ENCODE measurements around the gene ARHGAP31.
"Not testable (repeated sequence)": the region's sequence is repeated elsewhere in the genome, so short reads cannot be mapped to it uniquely, and the experiment has no call there.

Gene ARHGAP31

DNA sequence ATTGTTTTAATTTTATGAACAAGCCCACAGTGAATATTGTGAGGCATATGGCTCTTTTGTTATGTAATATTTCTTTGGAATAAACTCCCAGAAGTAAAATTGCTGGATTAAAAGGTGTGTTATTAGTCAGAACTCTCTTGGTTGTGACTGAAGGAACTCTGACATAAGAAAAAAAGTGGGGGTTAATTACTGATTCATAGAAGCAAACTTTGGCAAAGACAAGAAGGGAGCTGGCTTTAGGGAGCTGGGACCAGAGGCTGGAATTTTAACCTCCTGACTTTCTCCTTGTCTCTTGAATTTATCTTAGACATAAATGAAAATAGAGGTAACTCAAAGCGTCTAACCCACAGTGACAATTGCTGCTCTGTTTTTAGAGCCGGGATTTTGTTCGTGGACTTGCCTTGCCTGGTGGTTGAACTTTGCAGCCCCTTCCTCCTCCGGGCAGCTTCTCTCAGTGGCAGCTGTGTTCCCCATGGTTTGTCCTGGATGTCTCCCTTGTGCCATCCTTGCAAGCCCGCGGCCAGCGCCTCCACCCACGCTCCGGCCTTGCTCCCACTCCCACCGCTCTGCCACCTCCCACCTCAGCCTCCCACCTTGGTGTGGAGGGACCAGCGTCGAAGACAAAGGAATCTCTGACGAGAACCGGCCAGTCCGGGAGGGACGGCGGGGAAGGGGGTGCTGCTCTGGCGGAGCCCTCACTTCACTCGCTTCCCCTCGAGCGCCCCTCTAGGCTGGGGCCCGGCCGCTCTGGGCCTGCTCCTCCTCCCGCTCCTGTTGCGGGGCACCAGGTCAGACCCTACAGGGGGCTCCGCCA lies 28.0 kb downstream of the ARHGAP31 start:
- DNase-seq, result no peak

DNA sequence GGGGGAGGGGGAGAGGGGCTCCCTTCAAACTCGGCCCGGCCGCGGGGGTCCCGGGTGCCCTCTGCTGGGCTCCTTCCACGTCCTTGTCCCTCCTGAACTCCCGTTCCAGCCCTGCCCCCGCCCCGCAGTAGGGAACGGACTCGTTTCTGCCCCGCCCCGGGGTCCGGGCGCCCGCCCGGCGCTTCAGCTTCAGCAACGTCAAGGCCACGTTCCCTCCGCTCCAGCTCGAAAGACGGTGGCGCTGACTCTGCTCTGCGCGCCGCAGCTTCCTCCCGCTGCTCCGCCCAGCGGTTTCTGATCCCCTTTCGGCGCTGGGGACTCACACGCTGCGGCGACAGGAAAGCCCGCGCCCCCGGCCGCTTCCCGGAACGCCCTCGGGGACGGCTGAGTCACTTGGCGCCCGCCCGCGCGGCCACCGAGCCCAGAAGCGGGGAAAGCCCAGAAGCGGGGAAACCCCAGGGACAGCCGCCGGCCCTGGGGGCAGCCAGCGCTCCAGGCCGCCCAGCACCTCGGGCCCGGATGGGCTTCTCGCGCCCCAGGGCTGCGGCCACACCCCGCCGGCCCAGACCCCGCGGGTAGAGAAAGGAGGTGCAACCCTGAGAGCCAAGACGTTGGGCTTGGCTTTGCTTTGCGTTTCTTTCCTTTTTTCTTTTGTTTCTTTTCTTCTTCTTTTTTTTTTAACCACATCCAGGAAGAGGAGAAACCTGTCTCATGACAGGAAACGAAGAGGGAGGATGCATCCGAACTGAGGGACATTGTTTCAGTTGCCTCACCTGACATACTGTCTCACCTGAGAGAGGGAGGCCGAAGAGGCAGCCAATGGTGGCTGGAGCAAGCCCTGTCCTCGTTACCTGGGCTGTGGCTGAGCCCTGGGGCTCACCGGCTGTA lies 28.9 kb downstream of the ARHGAP31 start:
- DNase-seq, result no peak

DNA sequence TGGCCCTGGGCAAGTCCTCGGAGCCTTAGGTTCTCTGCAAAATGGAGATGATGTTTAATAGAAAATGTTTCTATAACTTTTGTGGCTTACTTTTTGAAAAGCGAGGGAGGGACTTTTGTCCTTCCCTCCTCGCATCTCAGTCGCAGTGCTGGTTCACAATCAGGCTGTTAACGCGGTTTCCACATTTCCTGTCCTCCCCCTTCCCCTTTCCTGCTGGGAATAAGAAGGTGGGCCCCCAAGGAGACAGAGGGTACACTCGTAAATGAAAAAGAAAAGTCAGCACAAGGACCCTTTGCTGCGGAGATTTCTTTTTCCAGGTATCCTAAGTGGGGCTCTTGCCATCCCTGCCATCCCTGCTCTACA lies 29.5 kb downstream of the ARHGAP31 start:
- DNase-seq, result no peak

DNA sequence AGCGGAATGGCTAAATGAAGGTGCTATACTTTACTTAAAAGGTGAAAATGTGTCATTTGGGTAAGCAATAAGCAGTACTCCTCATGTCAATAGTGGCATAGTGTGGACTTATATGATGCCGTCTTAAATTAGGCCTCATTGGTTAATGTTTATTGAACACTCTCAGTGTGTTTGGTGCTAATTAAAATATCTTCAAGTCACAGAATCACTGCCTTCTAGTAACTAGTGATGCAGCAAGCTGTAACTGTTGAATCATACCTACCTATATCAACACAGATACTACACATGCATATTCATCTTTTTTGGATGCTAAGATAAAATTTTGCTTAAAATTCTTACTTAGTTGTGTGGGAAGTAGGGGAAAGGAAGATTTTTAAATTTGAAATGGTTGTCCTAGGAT lies 30.7 kb downstream of the ARHGAP31 start:
- DNase-seq, result no peak

DNA sequence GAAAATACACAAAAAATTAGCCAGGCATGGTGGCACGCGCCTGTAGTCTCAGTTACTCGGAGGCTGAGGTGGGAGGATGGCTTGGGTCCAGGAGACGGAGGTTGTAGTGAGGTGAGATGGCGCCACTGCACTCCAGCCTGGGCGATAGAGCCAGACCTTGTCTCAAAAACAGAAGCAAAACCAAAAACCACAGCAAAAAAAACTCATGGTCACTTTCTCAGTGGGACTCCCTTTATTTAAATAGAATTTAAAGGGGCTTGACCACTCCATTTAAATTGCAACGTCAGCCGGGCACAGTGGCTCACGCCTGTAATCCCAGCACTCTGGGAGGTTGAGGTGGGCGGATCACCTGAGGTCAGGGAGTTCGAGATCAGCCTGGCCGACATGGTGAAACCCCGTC lies 32.8 kb downstream of the ARHGAP31 start:
- no peak for DNase-seq

DNA sequence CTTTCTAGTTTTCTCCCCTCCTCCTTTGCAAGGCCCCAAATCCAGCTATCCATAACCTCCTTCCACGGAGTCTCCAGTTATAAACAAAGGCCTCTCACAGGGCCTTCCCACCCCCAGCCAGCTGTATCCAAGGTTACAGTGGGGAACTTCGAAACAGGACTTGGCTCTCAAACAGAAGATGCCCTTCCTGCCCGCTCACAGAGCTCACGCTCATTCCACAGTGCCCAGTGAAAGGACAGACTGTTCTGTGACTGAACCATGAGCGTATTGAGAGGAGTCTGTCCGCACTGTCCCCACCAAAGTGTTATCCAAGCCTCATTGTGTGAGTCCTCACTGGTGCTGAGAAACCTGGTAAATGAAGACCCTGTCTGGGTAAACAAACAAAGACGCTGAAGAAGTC lies 35.4 kb downstream of the ARHGAP31 start:
- no peak for DNase-seq

DNA sequence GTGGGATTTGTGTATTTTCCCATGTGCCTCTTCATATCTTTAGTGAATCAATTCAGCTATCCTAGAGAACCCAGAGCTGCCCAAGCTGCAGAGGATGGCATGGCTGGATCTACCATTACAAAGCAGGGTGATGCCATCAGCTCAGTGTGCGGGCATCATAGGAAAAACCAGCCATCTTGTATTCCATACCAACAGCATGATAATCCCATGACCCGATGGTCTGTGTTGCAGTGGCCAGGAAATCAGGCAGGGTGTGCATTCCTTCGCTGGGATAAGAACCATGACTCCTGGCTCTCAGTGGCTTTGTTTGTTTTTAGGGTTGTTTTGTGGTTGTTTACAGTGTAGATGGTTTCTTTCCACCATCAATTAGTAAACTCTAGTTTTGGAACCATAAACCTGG lies 36.0 kb downstream of the ARHGAP31 start:
- no peak for DNase-seq

DNA sequence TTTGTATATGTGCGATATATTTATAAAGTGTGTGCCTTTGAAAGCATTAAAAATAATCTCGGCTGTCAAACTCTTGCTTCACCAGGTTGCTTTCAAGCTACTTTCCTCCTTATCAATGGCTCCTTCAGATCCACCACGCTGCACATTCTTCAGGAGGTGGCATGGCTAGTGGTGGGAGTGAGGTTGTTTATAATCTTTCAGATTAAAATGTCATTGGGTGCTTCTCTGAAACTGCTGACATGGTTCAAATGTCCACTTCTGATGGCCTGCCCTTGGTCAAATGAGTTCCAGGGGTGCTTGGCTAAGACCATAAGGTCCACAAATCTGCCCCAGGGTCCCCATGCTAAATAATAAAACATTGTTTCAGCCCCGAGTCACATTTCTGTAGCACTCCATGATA lies 36.7 kb downstream of the ARHGAP31 start:
- no peak for DNase-seq

DNA sequence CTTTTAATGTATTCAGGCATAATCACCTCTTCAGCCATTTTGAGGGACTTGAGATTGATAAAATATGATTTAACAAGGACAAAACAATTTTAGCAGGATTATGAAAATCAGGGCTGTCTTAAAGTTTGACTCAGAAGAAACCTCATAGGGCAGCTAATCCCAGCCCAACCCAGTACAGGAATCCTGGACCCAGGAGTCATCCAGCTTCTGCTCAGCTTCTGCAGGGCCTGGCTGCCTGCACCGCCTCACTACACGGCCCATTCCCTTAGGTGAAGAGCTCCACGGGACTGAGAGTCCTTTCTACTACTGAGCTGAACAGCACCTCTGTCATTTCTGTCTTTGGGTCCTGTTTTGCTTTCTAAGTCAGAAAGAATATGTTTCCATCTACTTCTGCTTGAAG lies 37.5 kb downstream of the ARHGAP31 start:
- DNase-seq, result no peak

DNA sequence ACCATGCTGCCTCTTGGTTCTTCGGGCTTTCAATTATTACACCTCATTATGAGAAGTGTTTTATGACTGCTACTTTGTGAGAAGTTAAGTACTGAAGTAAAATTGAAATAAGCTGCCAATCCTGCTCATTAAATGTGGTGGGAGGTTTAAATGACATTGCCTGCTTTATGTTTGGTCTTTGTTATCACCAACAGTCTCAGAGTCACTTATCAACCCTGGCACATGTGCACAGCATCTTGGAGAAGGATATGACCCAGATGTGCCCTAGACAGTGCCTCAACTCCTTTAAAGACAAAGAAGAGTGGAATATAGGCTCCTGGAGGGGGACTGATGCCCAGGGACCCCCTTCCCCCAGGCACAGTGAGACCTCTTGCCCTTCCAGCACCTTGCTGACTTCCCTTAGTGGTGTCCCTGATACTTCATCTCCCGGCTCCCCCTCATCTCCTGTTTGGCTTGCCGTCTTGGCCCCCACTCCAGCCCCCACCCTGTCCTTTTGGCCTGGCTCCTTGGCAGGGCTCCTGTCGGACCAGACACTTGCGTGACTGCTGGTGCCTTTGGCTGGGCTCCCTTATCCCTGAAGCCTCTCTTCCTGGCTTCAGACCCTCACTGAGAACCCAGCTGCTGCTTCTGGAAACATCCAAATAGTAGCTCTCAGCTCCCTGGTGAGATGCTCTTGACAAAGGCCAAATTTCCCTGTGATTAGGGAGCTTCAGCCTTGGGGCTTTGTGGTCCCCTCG lies 39.8 kb downstream of the ARHGAP31 start:
- no peak for DNase-seq

DNA sequence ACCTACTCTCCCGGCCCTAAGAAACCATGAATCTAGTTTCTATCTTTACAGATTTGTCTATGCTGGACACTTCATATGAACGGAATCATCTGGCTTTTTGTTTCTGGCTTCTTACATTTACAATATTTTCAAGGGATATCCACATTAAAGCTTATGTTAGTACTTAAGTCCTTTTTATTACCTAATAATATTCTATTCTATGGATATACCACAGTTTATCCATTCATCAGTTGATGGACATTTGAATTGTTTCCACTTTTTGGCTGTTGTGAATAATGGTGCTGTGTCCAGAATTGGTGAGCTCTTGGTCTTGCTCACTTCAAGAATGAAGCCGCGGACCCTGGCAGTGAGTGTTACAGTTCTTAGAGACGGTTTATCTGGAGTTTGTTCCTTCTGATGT lies 42.6 kb downstream of the ARHGAP31 start:
- no peak for DNase-seq

DNA sequence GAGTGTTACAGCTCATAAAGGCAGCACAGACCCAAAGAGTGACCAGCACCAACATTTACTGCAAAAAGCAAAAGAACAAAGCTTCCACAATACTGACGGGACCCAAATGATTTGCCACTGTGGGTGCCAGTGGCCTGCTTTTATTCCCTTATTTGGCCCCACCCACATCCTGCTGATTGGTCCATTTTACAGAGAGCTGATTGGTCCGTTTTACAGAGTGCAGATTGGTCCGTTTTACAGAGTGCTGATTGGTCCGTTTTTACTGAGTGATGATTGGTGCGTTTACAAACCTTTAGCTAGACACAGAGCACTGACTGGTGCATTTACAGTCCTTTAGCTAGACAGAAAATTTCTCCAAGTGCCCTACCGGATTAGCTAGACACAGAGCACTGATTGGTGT lies 43.2 kb downstream of the ARHGAP31 start:
- DNase-seq, result not testable (repeated sequence)

DNA sequence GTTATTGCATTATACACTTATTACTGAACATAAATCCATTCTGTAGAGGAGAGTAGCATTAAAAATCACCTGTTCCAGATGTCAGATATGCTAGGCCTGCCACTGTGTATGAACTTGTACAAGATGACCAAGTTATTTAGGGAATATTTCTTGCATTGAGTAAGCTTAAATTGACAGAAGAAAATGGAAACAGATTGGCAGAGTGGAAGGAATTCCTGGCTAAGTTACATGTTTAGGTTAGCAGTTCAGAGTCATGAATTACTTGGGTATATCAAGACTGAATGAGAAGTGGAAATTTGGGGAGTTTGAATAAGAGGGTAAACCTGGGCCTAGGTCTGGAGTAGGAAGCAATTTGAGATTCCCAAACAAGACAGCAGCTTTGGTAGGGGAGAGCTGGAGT lies 44.6 kb downstream of the ARHGAP31 start:
- no peak for DNase-seq

DNA sequence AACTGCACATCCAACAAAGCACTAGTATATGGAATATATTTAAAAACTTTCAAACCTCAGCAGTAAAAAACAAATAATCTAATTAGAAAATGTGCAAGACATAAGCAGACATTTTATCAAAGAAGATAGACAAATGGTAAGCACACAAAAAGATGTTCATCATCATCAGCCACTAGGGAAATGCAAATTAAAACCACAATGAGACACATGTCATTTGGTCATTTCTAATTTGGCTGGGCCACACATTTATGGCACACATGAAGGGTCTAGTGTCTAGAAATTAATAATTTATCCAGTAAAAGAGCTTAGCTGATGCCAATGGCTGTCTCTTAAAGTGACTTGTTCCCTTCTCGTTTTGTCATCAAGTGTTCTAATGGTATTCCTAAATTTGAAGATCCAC lies 45.8 kb downstream of the ARHGAP31 start:
- DNase-seq, result no peak

DNA sequence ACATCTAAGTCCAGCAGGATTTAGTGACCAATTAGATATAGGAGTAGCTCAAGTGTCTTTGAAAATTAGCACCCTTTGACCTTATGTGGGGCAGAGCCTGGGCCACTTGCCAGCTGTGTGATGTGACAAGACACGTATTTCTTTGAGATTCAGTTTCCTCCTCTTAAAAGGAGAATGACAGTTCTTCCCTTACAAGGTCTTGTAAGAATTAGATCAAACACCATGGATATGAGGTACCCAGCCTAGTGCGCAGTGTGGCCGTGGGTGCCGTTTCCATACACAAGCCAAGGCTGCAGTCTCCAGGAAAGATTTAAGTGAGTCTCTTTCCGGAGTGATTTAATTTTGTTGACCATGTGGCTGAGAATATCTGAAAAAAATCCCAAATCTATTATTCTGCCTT lies 46.3 kb downstream of the ARHGAP31 start:
- DNase-seq, result no peak

DNA sequence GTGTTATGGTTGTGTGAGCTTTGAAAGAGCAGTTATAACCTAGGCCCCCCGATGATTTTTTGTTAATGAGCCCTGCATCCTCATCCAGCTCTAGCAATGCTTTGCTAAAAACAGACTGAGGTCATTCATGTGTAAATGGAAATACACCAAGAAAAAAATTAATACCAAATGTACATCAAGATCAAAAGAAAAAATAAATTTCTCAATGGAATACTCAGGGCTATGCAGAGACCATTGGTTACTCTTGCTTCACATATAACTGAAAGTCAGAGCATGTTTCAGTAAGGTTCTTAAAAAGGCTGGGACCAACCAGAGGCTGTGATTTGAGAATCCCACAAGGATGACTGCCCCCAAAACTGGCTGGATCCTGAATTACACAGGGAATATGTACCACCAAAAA lies 48.0 kb downstream of the ARHGAP31 start:
- DNase-seq, result no peak

DNA sequence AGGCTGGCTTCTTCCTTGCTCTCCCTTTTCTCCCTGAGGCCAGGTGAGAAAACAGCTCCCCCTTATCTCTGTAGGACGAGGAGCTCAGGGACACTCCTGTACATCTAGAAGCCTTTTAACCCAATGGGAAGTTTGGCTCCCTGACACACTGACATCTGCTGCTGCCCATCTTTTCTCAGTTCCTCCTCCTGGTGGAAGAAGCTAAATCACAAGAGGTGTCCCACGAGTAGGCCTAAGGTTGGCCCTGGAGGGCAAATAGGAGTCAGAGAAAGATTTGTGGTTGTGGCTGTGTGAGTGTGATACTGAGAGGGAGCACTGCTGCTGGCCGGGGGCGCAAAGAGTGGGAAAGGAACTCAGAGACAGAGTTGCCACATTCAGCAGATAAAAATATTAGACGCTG lies 49.5 kb downstream of the ARHGAP31 start:
- DNase-seq, result no peak

DNA sequence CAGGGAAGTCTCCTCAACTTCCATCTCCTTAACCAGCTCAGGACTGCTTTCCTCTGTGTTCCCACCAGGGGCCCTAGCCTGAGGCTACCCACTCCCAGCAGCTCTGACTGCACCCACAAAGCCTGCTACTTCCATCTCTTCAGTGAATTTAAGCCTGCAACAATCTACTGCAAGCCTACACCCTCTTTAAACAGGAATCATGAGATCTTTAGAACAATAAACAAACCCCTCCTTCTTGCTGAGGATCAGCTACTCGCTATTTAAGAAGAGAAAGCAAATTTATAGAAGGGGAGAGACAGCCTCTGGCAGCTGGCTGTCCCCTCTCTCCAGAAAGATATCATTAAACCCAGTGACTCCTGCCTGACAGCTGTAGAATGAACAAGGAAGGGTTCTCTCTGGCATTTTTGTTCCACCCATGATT lies 51.9 kb downstream of the ARHGAP31 start:
- DNase-seq, result no peak

DNA sequence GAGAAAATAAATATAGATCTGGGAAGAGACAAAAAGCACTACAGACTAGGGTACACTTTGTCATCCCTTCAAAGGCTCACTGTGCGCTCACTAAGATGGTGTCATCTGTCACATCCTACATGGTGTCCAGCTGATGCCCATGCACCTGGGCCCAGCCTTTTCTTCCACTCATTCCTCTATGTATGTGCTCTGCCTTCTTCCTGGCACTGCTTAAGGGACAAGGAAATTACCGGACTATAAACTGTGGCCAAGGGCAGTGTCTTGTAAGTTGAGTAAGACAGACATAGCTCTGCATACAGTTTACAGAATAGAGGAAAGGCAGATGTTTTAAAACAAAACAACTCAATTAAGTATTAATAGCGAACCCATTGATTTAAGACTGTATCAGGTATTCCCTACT lies 52.9 kb downstream of the ARHGAP31 start:
- no peak for DNase-seq

DNA sequence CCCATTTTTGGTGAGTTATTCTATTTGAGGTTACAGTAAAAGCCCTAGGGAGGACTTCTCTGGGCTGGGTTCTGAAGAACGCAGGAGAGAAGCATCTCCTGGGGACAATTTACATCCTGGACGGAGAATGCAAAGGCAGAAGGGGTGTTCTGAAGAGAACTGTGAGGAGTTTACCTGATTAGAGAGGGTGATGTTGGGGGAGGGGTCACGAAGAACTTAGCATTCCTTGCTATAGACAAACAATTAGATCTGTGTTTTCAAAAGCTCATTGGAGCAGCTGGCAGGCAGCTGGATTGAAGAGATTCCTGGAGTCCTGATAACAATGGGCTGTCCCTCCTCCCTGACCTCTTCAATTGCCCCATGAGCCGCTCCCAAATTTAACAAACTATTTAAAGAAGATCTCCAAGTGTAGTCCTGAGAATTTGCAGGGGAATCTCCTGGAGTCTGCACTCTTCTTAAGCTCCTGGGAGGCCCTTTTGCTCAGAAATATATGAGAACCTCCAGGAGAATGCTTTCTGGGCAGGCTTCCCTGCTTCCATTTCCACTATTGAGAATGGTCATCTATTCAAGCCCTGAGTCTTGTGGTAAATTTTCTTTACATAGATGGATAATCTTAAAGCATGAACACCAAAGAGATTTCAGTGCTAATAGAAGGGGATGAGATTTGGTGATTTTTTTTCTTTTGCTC lies 55.3 kb downstream of the ARHGAP31 start:
- DNase-seq, result no peak

DNA sequence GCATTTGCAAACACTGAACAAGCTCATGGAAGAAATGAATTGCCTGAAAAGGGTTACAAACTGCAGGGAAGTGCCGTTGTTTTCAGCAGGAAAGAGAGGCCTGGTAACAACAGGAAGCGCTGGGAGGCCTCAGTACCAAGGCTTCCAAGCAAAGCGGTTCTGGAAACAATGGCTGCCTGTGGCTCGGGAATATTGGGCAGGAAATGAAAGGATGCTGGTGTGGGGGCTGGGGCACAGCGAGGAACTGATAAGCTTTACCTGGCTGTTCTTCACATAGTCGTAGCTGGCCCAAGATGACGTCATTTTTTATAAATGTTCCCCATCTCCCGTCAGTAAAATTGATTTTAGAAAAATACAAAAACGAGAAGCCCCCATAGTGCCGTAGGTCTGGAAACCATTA lies 55.9 kb downstream of the ARHGAP31 start:
- no peak for DNase-seq

DNA sequence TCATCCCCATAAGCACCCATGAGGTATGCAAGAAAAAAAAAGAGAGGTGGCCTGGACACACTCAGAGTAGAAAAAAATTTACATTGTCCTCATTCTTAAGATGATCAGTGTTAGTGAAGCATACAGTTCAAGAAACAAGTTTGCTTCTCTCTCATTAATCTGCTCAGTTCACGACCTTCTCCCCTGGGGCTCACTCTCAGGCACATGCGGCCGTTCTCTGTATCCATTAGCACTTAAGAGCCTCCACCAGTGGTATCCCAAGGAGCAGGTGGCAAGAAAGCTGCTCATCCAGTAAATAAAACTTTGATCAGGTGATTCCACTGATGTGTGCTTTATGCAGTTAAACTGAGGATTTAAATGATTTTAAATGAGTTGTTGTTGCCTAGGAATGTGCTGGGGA lies 57.4 kb downstream of the ARHGAP31 start:
- no peak for DNase-seq

DNA sequence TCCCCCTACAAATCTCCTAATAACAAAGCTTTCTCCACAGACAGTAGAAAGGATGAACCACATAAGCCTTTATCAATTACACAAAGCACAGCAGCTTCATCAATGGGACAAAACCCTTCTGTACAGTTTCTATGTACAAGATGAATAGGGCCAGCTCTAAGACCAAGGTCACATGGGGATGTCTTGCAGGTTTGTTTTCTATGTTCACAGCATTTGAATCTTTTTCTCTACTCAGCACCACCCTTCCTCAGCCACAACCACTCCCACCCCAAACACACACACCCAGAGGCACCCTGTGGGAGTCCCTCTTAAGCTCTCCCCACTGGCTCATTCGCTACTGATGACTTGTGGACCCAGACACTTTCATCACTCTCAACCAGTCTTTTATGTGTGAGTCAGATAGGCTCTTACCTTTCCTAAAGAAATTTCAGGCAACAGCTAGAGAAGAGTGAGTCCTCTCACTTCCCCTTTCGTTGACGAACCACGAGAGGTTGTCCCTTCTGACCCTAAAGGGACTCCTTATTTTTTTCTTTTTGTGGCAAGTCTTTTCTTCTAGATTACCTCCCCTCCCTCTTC lies 57.9 kb downstream of the ARHGAP31 start:
- DNase-seq, result no peak

All from NCI-H187 treated with DMSO at 0.1 percent for 48 hours (cell line).